ENCODE measurements around the gene AFAP1. TPM values are rescaled to one million over a fixed set of nuclear protein-coding genes. Genes with fewer than 3 reads are reported as not detected.

AFAP1 gene
- total RNA-seq, 2 donors from 2014 or later = 18.2 to 22.5 TPM

DNA sequence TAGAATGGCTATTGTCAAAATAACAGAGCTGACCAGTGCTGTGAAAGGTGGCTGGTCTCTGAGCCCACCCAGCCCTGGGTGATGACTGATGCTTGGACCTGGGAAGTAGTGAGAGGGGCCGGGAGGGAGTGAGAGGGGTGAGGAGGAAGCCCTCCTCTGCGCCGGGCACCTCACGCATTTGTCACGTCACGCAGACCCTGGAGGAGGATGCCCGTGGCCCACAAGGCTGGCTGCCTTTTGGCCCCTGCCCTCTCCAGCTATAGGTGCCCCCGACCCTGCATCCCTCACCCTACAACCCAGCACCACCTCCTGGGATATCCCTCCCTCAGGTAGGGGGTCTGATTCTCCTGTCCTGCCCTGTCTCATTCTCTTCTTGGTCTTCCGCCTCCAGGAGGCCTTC is 207.4 kb downstream of the AFAP1 start:
- TF ChIP-seq, protein P1, sequence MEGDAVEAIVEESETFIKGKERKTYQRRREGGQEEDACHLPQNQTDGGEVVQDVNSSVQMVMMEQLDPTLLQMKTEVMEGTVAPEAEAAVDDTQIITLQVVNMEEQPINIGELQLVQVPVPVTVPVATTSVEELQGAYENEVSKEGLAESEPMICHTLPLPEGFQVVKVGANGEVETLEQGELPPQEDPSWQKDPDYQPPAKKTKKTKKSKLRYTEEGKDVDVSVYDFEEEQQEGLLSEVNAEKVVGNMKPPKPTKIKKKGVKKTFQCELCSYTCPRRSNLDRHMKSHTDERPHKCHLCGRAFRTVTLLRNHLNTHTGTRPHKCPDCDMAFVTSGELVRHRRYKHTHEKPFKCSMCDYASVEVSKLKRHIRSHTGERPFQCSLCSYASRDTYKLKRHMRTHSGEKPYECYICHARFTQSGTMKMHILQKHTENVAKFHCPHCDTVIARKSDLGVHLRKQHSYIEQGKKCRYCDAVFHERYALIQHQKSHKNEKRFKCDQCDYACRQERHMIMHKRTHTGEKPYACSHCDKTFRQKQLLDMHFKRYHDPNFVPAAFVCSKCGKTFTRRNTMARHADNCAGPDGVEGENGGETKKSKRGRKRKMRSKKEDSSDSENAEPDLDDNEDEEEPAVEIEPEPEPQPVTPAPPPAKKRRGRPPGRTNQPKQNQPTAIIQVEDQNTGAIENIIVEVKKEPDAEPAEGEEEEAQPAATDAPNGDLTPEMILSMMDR (conservative IDR thresholded peaks at IDR 0.05) = no peak
- Mint-ChIP-seq H3K9me3 (no peaks in the 10 kb centered on the region), H3K4me1 (no peaks in the 10 kb centered on the region), H3K36me3 (ENCODE audit: low read depth) (no peaks in the 10 kb centered on the region), H3K27me3 (ENCODE audit: insufficient read depth) (no peaks in the 10 kb centered on the region), H3K27ac (no peak overlapping the region), H3K4me3 (no peak overlapping the region)
- DNase-seq = no peak
- H3K27ac ChIP-seq (ENCODE audit: low read depth, low read length) = no peak overlapping the region
- H3K36me3 ChIP-seq (ENCODE audit: control insufficient read depth, insufficient read depth, low read length) = no peaks in the 10 kb centered on the region
- no peaks in the 10 kb centered on the region for H3K27me3 ChIP-seq (ENCODE audit: control insufficient read depth, insufficient read depth, low read length, poor library complexity, severe bottlenecking)
- no peak overlapping the region for H3K9ac ChIP-seq (ENCODE audit: extremely low read depth, low read length, poor library complexity, severe bottlenecking)
- no peak overlapping the region for H3K4me3 ChIP-seq (ENCODE audit: low read length)
- H3K4me1 ChIP-seq (ENCODE audit: control insufficient read depth, insufficient read depth, low read length) = no peaks in the 10 kb centered on the region
- H3K9me3 ChIP-seq (ENCODE audit: control insufficient read depth, low read length) = no peaks in the 10 kb centered on the region
- WGBS, 2 experiments (ENCODE audit: insufficient coverage in 1 of 2, insufficient read length in 1 of 2) = 88 to 97% methylated on average over 7 to 9 of the region's 9 CpGs

DNA sequence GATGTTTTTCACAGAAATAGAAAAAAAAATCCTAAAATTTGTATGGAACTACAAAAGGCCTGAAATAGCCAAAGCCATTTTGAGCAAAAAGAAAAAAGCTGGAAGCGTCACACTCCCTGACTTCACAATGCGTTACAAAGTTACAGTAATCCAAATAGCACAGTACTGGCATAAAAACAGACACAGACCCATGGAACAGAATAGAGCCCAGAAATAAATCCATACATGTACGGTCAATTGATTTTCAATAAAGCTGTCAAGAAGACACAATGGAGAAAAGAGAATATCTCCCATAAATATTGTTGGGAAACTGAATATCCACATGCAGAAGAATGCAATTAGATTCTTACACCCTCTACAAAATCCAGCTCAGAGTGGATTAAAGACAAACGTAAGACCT is 208.2 kb downstream of the AFAP1 start:
- Histone ChIP-seq H3K36me3 (ENCODE audit: control insufficient read depth, insufficient read depth, low read length) (no peaks in the 10 kb centered on the region), H3K27me3 (ENCODE audit: control insufficient read depth, insufficient read depth, low read length, poor library complexity, severe bottlenecking) (no peaks in the 10 kb centered on the region), H3K9ac (ENCODE audit: extremely low read depth, low read length, poor library complexity, severe bottlenecking) (no peak overlapping the region), H3K4me3 (ENCODE audit: low read length) (no peak overlapping the region), H3K9me3 (ENCODE audit: control insufficient read depth, low read length) (no peaks in the 10 kb centered on the region), H3K27ac (ENCODE audit: low read depth, low read length) (no peak overlapping the region), H3K4me1 (ENCODE audit: control insufficient read depth, insufficient read depth, low read length) (no peaks in the 10 kb centered on the region)
- no peak for DNase-seq
- Mint-ChIP-seq H3K4me3 (no peak overlapping the region), H3K27ac (no peak overlapping the region), H3K36me3 (ENCODE audit: low read depth) (no peaks in the 10 kb centered on the region), H3K27me3 (ENCODE audit: insufficient read depth) (no peaks in the 10 kb centered on the region), H3K9me3 (no peaks in the 10 kb centered on the region), H3K4me1 (no peaks in the 10 kb centered on the region)
- TF ChIP-seq, protein P1 (conservative IDR thresholded peaks at IDR 0.05) = no peak
- WGBS, 2 experiments (ENCODE audit: insufficient coverage in 1 of 2, insufficient read length in 1 of 2) = 86 to 95% methylated on average over 3 to 4 of the region's 4 CpGs

DNA sequence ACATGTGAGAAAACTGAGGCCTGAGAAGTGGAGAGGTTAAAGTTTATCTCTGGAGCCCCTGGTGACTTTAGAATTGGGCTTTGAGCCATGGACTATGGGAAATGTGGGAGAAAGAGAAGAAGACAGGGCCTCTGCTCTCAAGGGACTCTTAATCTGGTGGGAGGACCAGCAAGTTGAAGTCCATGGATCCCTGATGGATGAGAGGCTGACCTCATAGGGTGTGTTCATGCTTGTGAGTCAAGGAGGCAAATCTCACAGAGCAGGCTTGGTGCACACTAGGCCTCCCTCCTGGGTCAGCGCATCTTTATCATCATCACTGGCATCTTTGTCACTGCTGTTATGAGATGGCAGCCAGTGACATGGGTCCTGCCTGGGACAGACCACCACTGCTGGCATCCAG is 211.9 kb downstream of the AFAP1 start:
- Histone ChIP-seq H3K4me1 (ENCODE audit: control insufficient read depth, insufficient read depth, low read length) (no peaks in the 10 kb centered on the region), H3K4me3 (ENCODE audit: low read length) (no peak overlapping the region), H3K27me3 (ENCODE audit: control insufficient read depth, insufficient read depth, low read length, poor library complexity, severe bottlenecking) (no peaks in the 10 kb centered on the region), H3K9me3 (ENCODE audit: control insufficient read depth, low read length) (no peaks in the 10 kb centered on the region), H3K36me3 (ENCODE audit: control insufficient read depth, insufficient read depth, low read length) (no peaks in the 10 kb centered on the region), H3K27ac (ENCODE audit: low read depth, low read length) (no peak overlapping the region), H3K9ac (ENCODE audit: extremely low read depth, low read length, poor library complexity, severe bottlenecking) (no peak overlapping the region)
- H3K4me1 Mint-ChIP-seq = no peaks in the 10 kb centered on the region
- peaks cover 3% of the 10 kb centered on the region for H3K9me3 Mint-ChIP-seq
- TF ChIP-seq, protein P1 (conservative IDR thresholded peaks at IDR 0.05) = no peak
- H3K4me3 Mint-ChIP-seq = no peak overlapping the region
- DNase-seq = no peak
- H3K36me3 Mint-ChIP-seq (ENCODE audit: low read depth) = no peaks in the 10 kb centered on the region
- 96 to 100% methylated on average over 1 of the region's 1 CpG for WGBS, 2 experiments (ENCODE audit: insufficient coverage in 1 of 2, insufficient read length in 1 of 2)
- H3K27me3 Mint-ChIP-seq (ENCODE audit: insufficient read depth) = no peaks in the 10 kb centered on the region
- no peak overlapping the region for H3K27ac Mint-ChIP-seq
